HG02943 (cell line): ENCODE data around the gene DOK7.

Experiments
- ATAC-seq: cut with Tn5 transposase; IDR thresholded peaks from one replicate; pipeline ENCODE4 v1.9.1; 2021; ENCODE audit warnings: mild to moderate bottlenecking, low read depth, moderate library complexity; ENCODE audit not compliant: unreplicated experiment

The DOK7 gene

DNA sequence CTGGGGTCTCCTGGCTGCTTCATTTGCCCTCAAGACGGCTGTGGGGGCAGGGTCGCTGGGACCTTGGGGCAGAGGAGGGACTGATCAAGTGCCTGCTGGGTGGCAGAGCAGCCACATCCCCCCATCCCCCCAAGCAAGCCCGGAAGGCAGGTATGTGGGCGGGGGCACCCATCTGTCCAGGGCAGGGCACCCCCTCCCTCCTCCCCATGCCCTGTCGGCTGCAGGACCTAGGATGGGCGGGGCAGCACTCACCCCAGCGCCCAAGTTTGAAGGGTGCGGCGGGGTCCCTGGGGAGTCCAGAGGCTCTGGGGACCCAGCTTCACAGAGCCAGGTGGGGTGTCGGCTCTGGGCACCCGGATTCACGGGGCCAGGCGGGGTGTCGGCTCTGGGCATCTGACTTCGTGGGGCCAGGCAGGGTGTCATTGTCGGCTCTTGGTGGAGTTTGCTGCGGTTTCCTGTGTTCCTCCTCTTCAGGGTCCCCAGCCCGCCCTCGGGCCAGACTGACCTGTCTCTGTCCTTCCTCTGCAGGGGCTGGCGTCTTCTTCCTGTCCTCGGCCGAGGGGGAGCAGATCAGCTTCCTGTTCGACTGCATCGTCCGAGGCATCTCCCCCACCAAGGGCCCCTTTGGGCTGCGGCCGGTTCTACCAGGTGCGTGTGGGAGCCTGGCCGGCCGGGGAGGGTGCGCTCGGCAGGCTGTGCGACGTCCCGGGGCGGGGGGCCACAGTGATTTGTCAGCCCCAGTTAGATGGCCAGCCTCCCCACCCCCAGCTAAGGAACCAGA, 22.1 kb downstream of the DOK7 start:
- no peak for ATAC-seq

DNA sequence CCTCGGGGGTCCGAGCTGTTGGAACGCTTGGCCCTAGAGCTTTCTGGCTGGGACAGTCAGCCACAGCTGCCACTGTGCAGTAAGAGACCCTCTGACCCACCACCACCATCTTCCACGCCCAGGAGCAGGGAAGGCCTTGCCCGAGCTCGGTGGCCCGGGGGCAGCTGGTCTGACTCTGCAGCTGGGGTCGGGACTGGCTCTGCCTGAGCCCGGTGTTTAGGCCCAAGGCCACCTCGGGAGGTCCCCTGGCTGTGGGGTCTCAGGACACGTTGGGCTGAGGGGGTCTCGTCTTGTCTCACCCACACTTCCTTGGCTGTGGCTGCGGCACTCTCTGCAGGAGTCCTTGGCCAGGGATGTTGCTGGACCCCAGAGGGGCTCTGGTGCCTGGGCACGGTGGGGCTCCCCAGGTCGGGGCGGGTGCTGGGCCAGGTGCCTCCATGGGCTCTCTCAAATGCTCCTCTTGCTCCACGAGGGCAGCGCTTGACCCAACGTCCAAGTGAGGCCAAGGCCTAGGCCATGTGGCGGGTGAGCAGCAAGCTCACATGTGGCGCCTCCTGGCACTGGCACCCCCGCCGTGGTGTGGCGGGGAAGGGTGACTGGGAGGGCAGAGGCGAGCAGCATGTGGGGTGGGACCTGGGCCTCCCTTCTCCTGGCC, 22.9 kb downstream of the DOK7 start:
- ATAC-seq: no peak

DNA sequence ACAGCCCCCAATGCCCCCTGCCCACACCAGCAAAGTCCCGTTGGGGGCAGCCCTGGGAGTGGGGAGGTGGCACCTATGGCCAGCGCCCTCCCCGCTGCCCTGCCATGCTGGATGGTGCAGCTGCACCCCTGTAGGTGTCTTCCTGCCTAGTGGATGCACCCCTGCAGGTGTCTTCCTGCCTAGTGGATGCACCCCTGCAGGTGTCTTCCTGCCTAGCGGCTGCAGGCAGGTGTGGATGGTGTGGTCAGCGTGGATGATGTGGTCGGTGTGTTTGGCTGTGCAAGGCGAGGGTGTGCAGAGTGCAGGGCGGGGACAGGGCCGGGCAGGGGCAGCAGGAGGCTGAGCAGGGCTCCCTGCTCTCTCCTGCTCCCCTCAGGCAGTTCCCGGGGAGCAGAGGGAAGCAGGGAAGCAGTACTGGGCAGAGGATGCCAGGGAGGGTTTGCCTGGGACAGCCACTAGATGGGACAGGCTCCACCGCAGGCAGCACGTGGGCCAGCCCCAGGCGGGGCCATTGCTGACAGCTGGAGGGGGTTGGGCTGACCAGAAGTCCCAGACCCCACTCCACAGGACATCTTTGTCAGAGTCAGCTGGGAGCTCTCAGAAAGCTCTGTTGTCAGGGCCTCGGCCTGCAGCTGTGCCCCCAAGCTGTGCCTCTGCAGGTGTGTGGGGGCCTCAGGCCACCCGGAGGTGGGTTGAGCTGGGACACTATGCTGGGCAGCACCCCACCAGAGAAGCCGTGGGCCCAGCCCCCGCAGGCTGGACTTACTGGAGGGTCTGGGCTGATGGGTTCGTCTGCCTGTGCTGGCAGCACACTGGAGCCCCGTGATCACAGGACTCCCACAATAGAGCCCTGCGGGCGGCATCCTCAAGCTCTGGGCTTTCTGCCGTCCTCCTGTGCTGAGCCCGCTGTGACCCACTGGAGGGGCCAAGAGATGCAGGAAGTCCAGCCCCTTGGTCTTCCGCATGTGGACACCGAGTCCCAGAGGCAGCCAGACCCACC, 23.7 kb downstream of the DOK7 start:
- no peak for ATAC-seq

DNA sequence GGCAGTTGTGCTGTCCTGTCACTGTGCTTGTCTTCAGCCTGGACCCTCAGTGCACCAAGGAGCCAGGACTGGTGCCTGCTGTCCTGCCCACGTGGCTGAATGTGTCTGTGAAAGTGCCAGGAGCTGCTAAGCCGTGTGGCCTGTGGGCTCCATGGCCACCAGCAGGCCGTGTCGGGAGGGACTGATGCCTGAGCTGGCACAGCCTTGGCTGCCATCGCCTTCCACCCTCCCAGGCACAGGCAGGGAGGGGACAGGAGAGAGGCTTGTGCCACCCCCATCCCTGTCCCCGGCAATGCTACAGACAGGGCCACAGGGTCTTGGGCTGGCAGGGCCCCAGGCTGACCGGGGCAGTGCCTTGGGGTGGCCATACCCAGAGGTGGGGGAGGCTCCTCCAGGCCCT, 24.8 kb downstream of the DOK7 start:
- ATAC-seq: no peak

DNA sequence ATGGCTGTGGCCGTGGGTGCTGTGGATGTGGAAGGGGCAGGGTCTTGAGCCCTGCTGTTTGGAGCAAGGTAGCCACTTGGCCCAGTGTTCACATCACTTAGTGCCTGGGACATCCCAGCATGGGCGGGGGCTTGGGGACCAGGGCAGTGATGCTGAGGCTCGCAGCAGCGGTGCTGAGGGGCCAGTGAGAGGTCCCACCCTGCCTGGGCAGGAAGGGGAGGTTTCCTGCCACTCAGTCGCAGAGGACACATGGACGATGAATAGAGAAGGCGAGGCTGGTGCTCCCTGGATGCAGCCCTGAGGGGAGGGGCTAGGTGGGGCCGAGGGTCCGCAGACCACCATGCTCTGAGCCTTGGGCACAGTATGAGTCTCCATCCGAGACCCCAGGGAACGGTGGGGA, 25.7 kb downstream of the DOK7 start:
- ATAC-seq: no peak

DNA sequence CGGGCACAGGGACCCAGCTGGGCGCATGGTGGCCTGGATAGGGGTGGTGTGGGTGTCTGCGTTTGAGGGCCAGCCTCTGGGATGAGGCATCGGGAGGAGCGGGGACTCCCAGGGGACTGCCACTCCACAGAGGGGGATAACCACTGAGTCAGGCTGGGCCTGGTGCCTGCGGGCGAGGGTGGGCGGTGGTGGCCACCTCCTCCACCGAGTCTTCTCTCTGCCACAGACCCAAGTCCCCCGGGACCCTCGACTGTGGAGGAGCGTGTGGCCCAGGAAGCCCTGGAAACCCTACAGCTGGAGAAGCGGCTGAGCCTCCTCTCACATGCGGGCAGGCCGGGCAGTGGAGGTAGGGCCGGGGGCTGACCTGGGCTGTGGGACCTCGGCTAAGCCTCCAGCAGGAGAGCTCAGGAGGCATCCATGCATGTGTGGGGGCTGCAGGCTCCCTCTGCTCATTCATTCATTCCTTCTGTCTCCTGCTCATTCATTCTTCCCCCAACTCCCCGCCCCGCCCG, 26.4 kb downstream of the DOK7 start:
- ATAC-seq: no peak

DNA sequence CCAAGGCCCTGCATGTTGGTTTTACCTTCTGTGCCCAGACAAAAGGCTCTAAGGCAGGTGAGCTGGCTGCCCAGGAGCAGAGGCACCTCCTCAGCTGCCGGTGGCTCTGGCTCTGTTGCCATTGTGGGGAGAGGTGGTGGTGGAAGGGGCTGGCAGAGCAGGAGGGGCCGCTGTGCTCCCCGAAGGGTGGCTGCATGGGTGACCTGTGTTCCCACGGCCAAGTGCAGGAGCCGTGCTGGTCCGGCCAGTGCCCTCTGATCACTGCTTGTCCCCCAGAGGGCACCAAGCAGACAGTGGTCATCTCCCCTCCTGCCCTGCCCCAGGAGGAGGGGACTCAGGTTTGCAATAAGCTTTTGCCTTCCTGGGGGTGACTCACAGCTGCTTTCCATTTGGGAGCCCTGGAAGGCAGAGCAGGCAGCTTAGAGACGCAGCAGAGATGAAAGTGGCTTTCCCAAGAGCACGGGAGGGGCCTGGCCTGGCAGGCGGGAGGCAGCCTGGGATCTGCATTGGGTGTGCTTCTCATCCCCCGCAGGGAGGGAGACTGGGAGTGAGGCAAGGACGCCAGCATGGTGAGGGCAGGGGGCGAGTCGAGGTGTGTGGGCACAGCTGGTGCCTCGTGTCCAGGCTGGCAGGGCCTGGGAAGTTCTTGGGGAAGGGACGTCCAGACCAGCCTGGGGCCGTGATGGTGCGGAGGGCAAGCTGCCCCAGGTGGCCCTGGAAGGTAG, 28.7 kb downstream of the DOK7 start:
- no peak for ATAC-seq

DNA sequence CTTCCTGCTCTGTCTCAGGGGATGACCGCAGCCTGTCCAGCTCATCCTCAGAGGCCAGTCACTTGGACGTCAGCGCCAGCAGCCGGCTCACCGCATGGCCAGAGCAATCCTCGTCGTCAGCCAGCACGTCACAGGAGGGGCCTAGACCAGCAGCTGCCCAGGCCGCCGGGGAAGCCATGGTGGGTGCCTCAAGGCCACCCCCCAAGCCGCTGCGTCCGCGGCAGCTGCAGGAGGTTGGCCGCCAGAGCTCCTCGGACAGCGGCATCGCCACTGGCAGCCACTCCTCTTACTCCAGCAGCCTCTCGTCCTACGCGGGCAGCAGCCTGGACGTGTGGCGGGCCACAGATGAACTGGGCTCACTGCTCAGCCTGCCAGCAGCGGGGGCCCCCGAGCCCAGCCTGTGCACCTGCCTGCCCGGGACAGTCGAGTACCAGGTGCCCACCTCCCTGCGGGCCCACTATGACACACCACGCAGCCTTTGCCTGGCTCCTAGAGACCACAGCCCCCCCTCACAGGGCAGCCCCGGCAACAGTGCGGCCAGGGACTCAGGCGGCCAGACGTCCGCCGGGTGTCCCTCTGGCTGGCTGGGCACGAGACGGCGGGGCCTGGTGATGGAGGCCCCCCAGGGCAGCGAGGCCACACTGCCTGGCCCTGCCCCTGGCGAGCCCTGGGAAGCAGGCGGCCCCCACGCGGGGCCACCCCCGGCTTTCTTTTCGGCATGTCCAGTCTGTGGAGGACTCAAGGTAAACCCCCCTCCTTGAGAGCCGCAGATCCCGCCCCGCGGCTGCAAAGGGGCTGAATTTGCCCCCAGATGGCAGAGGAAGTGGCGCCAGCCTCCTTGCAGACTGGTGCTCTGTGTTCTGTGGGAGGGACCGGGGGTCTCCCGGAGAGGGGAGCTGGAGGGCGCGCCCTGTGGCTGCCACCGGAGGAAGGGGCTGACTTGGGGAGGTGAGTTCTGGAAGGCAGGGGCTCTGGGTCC, 29.9 kb downstream of the DOK7 start:
- ATAC-seq: no peak

DNA sequence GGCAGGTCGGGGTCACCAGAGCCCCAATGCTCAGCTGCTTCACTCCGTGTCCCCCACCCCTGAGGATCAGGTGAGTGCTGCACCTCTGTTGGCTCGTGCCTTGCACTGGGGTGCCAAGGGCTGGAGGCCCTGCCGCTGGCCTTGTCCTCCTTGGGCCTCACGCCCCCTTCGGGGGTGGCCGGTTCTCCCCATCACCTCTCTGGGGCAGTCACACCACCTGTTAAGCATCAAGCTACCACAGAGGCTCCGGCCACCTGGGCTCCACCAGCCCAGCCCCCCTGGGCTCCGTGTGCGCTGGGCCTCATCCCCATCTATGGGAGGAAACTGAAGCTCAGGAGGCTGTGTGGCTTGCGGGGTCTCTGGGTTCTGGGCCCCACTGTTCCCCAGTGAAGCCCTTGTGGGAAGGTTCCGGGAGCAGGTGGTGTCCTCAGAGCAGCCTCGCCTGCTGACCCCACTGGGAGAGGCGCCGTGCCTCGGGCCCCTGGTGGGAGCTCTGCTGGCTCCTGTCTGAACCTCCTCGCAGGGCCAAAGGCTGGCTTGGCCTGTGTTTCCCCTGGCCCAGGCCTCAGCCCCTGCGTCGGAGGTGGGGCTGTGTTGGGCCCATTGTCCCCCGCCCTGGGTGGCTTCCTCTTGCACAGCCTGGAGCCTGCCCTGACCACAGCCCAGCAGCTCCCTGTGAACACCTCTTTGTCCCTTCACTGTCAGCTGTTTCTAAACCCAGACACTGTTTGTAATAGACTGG, 30.8 kb downstream of the DOK7 start:
- ATAC-seq: no peak

DNA sequence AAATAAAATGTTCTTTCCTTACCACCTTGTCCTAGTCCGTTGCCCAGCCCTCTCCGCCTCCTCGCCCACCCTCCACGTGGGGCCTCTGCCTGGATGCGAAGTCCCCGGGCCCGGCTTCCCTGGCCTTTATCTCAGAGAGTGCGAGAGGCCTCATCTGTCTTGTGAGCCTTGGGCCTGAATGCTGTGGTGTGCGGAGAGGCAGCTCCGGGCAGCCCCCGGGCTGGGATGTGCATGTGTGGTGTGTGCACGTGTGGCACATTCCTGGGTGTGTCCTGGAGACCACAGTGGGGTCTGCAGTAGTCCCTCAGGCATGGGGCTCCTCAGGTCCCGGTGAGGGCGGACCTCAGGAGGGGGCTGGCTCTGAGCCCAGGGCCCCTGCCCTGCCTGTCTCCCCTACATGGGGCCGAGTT, 31.4 kb downstream of the DOK7 start:
- ATAC-seq: no peak

DNA sequence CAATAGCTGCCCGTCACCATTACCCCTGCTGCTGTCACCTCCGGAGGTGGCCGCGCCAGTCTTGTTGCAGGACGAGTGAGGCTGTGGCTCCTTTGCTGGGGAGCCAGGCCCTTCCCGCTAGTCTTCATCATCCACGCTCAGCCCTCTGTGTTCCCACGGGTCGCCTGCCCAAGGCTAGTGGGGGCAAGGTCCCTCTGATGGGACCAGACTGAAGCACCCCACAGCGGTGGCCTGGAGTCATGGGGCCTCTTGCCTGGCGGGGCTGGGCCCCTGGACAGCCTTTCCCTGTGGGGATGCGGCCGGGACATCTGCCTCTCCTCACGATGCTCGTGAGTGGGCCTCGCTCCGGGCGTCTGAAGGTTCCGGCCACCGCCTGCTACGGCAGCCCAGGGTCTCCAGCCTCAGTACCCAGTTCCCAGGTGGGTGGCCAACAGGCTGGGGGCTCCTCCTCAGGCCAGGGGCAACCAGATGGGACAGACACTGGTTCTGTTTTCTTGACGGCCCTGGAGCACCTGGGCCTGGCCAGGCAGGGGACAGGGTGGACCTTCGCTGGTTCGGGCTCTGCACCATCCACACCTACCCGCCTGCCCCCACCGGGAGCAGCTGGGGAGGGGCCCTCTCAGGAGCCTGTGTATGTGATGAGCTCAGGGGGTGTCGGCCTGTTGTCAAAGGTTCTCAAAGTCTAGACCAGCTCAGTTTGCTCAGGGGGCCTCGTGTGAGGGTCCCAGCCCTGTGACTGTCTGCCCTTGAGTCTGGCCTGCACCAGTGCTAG, 32.3 kb downstream of the DOK7 start:
- no peak for ATAC-seq

DNA sequence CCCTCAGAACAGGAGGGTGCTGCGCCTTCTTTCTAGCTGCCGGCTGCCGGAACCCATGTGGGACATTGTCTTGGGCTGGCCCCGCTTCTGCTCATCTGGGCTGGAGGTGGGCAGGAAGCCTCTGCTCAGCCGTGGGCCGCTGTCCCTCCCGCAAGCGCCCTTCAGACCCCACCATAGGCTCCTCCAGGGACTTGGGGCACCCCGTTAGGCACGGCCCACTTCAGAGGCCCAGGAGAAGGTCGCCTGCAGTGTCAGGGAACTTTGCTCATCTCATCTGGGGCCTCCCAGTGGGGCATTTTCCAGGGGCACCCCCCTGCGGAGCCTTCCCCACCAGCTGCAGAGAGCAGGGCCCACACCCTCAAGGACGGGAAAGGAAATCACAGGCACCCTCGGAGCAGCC, 32.9 kb downstream of the DOK7 start:
- no peak for ATAC-seq

DNA sequence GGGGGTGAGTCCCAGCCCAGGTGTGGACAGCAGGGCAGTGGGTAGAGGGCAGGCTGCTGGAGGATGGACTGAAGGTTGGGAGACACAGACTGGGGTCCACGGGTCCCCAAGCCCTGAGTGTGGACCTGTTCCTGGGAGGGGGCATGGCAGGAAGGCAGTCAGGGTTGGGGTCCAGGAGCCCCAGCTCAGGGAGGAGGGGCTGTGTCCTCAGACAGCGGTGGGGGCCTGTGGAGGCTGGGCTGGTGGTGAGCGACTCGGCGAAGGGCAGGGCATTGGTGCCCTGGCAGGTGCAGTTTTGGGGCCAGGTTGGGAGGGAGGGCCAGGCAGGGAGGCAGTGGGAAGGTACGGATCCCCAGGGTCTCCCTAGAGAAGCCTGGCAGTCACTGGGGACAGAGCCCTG, 34.0 kb downstream of the DOK7 start:
- ATAC-seq: no peak

DNA sequence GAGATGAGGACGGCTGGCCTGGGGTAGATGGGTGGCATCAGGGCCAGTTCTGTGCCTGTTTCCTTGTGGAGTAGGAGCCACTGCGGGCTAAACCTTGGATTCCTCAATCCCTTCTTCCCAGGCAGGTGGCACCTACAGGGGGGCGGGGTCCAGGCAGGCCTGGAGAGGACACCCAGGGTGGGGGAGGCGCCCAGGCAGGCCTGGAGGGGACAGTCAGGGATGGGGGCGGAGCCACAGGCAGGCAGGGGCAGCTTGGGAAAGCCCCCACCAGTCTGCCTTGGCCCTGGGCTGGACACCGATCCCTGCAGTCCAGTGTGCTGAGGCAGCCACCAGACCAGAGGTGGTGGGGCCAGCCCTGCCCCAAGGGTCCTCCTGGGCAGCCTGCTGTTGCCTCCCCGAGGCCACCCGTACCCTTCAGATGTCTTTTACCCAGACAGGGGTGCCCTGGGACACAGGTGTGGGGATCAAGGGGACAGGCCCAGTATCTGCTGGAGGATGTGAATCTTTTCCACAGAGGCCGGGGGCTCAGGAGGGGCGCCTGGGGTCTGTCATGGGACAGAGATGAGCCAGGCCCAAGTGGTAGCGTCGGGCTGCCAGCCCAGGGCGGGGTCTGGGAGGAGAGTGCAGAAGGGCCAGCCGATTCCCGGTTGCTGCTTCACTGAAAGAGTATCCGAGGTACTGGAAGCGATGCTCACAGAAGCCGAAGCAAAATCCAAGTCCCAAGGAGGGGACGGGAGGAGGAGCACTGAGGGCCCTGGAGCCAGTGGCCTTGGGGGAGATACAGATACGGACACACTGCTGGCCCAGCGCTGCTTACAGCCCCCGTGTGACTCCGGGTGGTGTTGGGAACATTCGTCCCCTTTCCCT, 34.6 kb downstream of the DOK7 start:
- ATAC-seq: no peak

DNA sequence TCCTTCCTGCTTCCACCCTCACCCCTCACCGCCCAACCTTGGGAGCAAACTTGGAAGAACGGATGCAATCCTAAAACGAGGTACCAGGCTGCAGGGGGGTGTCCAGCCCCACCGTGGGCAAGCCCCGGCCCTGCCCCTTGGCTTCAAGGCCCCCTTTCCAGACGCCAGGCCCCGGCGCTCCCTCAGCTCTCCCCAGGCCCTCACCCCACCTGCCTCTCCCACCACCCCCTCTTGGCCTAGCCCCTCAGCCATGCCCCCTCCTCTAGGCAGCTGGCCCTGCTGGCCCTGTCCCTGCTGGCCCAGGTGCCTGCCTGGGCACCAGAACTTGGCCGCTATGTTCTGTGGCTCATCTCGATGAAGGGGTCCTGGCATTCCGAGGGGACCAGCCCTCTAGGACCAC, 35.3 kb downstream of the DOK7 start:
- ATAC-seq: no peak

DNA sequence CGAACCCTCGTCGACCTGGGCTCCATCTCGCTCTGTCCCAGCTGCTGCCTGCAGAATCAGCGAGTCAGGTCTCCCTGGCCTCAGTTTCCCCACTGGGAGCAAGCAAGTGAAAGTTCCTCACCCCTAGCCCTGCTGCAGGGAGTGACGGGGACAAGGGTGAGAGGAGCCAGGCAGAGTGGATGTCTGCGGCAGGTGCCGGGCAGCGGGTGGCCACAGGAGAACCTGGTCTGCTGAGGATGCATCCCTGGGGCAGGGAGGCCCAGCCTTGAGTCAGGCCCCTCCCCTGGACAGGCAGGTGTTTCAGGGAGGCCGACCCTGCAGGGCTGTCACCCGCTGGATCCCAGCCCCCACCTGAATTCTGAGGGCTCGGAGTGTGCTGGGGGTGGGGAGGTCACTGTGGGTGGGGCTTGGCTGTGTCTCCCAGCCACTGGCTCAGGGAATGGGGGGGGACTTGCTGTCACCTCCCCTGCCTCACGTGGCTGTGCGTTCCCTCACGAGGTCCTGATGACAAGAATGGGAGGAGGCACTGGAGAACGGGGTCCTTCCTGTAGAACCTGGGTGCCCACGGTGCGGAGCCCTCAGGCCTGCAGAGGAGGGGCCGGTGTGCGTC, 35.9 kb downstream of the DOK7 start:
- ATAC-seq: no peak
